Kidney (tissue), 14 donors: ENCODE results near the gene SLC49A4. TPM values are rescaled to one million over a fixed set of nuclear protein-coding genes. Genes with fewer than 3 reads are reported as not detected.

Source experiments
- DNase-seq, 5 donors: peaks; one replicate each; pipeline ENCODE4 v3.0.0-alpha.2; 2013 to 2020
- FAIRE-seq: peaks from 2 replicates; lab custom pipeline; 2012; peaks lifted over from hg19 to GRCh38; lab: Jason Lieb, UNC
- H3K27ac ChIP-seq, 2 donors: one replicate each; pipeline ENCODE4 v1.7.0; 2013; ENCODE audit warnings: low read depth in 2 of 2, low read length in 2 of 2, inconsistent platforms in 1 of 2
- H3K27me3 ChIP-seq: one replicate; pipeline ENCODE4 v1.7.1; 2013; ENCODE audit warnings: low read length, inconsistent platforms; ENCODE audit not compliant: control insufficient read depth, insufficient read depth
- H3K36me3 ChIP-seq, 3 donors: one replicate each; pipeline versions ENCODE4 v1.7.0 to v1.7.1; 2013; ENCODE audit warnings: low read length in 3 of 3, control low read depth in 1 of 3, inconsistent platforms in 1 of 3; ENCODE audit not compliant: insufficient read depth in 3 of 3, control insufficient read depth in 2 of 3
- H3K4me1 ChIP-seq, 3 donors: one replicate each; pipeline versions ENCODE4 v1.7.0 to v1.7.1; 2013; ENCODE audit warnings: low read length in 3 of 3, inconsistent platforms in 1 of 3, low read depth in 1 of 3; ENCODE audit not compliant: control insufficient read depth in 2 of 3, insufficient read depth in 2 of 3
- H3K4me3 ChIP-seq, 3 donors: one replicate each; pipeline versions ENCODE4 v1.7.0 to v1.8.1; 2013; ENCODE audit warnings: low read length in 3 of 3, control low read depth in 1 of 3, inconsistent platforms in 1 of 3
- H3K9ac ChIP-seq, 3 donors: one replicate each; pipeline versions ENCODE4 v1.7.0 to v1.7.1; 2013; ENCODE audit warnings: low read length in 3 of 3, control low read depth in 1 of 3, inconsistent platforms in 1 of 3
- H3K9me3 ChIP-seq, 3 donors: one replicate each; pipeline versions ENCODE4 v1.7.0 to v1.7.1; 2013; ENCODE audit warnings: low read length in 3 of 3, control low read depth in 1 of 3, inconsistent platforms in 1 of 3; ENCODE audit not compliant: control insufficient read depth in 2 of 3, insufficient read depth in 1 of 3
- intact Hi-C: fragments of 100-400 bp; cut with DNase I; formaldehyde crosslinking; loops from one replicate; pipeline ENCODE4 v1.11.1; 2022
- polyA plus RNA-seq: library from polyadenylated mRNA; stranded (reverse); fragments of 350-450 nt; fragmentation: Illumina TruSeq; extraction: RNeasy Lipid Tissue Mini Kit (QIAGEN cat#74804); gene quantifications from one replicate; pipeline ENCODE4 v1.2.3, GENCODE V29; 2014; ENCODE audit warnings: low read depth, low replicate concordance; ENCODE audit not compliant: insufficient read depth
- total RNA-seq: library from RNA; stranded (reverse); fragmentation: NEBNext Ultra II Directional; extraction: Animal tissue kit (Norgen Biotek cat#: 25700); gene quantifications from one replicate; pipeline ENCODE4 v1.2.1, GENCODE V29; 2021
- TF ChIP-seq, protein P1 (sequence below): IDR thresholded peaks from 3 replicates; pipeline ENCODE4 v1.5.1; 2012; ENCODE audit warnings: mild to moderate bottlenecking, moderate library complexity, borderline replicate concordance; ENCODE audit not compliant: insufficient read depth; ENCODE audit errors: extremely low read depth
- donor health status: control.
- donor health status: control.
- donor health status: control.
- donor health status: control.
- donor health status: control.
- donor health status: DM: yes; HTN: yes; CAD: no.
- donor health status: Normal renal cell carcinoma (clear cell type).

Gene SLC49A4
- total and polyA plus RNA-seq, 2 donors from 2014 or later: 10.4 to 21.7 TPM

DNA sequence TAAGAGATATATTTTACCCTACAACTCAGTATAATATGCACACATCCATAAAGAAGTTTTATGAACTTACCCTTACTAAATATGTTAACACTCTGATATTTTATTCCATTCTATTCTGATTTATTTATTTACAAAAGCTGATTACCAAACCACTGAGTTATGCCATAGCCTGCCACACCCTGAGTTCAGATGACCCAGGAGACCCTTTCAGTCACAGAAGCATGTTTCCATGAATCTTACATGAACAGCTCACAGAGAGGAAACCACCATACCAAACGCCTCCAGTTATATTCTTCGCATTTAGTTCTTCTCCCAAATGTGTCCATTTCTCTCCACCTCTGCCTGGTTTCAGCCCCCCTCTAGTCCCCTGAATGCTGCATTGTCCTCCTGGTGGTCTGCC, 129.2 kb downstream of the SLC49A4 start:
- H3K27me3 ChIP-seq: peaks cover 3% of the 10 kb centered on the region
- no peak for FAIRE-seq

DNA sequence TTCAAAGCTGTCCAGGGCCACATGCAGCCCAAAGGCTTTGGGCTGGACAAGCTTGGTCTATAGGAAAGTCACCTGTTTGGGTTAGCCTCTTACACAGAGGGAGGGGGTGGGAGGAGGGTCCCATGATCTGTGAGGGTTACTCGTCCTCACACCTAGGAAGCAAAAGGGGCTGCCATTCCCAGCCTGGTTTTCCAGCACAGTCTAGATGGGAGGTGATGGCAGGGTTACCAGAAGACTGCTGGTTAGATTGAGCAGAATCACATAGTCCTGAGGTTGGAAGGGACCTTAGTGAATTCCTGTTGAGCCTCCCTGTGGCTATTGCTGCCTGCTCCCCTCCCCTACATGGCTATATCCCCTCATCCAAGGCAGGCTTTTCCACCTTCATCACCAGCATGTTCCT, 130.9 kb downstream of the SLC49A4 start:
- Histone ChIP-seq H3K9me3 (no peaks in the 10 kb centered on the region), H3K36me3 (no peaks in the 10 kb centered on the region), H3K9ac (no peak overlapping the region), H3K4me1 (peaks cover 0 to 3% (median 0%) of the 10 kb centered on the region in 3 donors), H3K4me3 (no peak overlapping the region), H3K27me3 (peaks cover 3% of the 10 kb centered on the region), H3K27ac (no peak overlapping the region)
- no peak for FAIRE-seq
- TF ChIP-seq, protein P1, sequence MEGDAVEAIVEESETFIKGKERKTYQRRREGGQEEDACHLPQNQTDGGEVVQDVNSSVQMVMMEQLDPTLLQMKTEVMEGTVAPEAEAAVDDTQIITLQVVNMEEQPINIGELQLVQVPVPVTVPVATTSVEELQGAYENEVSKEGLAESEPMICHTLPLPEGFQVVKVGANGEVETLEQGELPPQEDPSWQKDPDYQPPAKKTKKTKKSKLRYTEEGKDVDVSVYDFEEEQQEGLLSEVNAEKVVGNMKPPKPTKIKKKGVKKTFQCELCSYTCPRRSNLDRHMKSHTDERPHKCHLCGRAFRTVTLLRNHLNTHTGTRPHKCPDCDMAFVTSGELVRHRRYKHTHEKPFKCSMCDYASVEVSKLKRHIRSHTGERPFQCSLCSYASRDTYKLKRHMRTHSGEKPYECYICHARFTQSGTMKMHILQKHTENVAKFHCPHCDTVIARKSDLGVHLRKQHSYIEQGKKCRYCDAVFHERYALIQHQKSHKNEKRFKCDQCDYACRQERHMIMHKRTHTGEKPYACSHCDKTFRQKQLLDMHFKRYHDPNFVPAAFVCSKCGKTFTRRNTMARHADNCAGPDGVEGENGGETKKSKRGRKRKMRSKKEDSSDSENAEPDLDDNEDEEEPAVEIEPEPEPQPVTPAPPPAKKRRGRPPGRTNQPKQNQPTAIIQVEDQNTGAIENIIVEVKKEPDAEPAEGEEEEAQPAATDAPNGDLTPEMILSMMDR: no peak
- no peak for DNase-seq
- intact Hi-C loops: no loop called here

More for the DNA sequence above, 129.2 kb downstream of the SLC49A4 start:
- no peak overlapping the region for H3K27ac ChIP-seq
- no peaks in the 10 kb centered on the region for H3K9me3 ChIP-seq
- no peak overlapping the region for H3K9ac ChIP-seq
- no peaks in the 10 kb centered on the region for H3K36me3 ChIP-seq
- DNase-seq: no peak
- peaks cover 0 to 3% (median 0%) of the 10 kb centered on the region in 3 donors for H3K4me1 ChIP-seq
- TF ChIP-seq, protein P1: no peak
- intact Hi-C loops: no loop called here
- no peak overlapping the region for H3K4me3 ChIP-seq

DNA sequence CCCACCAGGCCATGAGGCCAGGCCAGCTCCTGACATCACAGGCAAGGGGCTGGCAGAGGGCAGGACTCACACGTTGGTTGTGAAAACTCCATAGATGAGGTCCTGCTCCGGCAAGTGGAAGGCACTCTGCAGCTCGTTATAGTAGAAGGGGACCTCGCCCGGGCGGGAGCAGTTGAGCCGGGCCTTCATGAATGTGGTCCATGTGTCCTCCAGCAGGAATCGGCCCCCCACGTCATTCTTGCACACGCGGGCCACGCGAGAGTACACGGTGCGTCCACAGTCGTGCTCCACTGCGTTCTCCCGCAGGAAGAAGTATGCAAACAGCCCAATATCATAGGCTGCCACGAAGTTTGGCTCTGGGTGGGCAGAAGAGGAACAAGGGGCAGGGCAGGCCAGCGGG, 131.5 kb downstream of the SLC49A4 start:
- peaks cover 0 to 3% (median 0%) of the 10 kb centered on the region in 3 donors for H3K4me1 ChIP-seq
- no peak overlapping the region for H3K9ac ChIP-seq
- TF ChIP-seq, protein P1: no peak
- H3K4me3 ChIP-seq: no peak overlapping the region
- DNase-seq (no peak), FAIRE-seq (no peak)
- H3K27me3 ChIP-seq: peaks cover 3% of the 10 kb centered on the region
- H3K27ac ChIP-seq: no peak overlapping the region
- no peaks in the 10 kb centered on the region for H3K9me3 ChIP-seq
- no peaks in the 10 kb centered on the region for H3K36me3 ChIP-seq
- intact Hi-C loops: no loop called here

DNA sequence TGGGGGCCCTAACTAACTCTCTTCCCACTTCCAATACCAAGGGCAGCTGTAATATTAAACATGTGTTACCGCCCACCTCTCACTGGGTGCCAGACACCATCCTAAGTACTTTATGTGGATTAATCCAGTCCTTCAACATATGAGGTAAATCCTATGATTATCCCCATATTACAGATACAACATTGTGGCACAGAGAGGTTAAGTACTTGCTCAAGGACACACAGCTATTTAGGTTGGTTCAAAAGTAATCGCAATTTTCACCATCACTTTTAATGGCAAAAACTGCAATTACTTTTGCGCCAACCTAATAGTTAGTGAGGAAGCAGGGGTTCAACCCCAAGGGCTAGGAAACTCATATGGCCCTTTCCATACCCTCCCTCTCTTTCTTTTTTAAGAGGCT, 131.9 kb downstream of the SLC49A4 start:
- H3K36me3 ChIP-seq: no peaks in the 10 kb centered on the region
- H3K9ac ChIP-seq: no peak overlapping the region
- peaks cover 0 to 3% (median 0%) of the 10 kb centered on the region in 3 donors for H3K4me1 ChIP-seq
- intact Hi-C loops: no loop called here
- DNase-seq: no peak
- TF ChIP-seq, protein P1: no peak
- no peak overlapping the region for H3K4me3 ChIP-seq
- no peaks in the 10 kb centered on the region for H3K9me3 ChIP-seq
- no peak overlapping the region for H3K27ac ChIP-seq
- no peak for FAIRE-seq
- H3K27me3 ChIP-seq: peaks cover 3% of the 10 kb centered on the region
